Measurements from ENCODE around the gene PDZK1IP1.

Gene PDZK1IP1

GRCh38 chr1:47223921-47224675 lies 34.3 kb upstream of the PDZK1IP1 start:
- Histone ChIP-seq H3K27ac (ENCODE audit: low read depth, low read length) (no peak overlapping the region), H3K36me3 (ENCODE audit: control insufficient read depth in 5 of 5, insufficient read depth in 5 of 5, low read length in 5 of 5) (peaks cover 0 to 14% (median 0%) of the 10 kb centered on the region in 5 donors), H3K4me1 (ENCODE audit: control insufficient read depth in 5 of 5, insufficient read depth in 5 of 5, low read length in 5 of 5) (peaks cover 0 to 55% (median 20%) of the 10 kb centered on the region in 5 donors), H3K9ac (ENCODE audit: low read length in 5 of 5) (no peak overlapping the region), H3K27me3 (ENCODE audit: control insufficient read depth in 5 of 5, insufficient read depth in 4 of 5, low read length in 5 of 5) (peaks cover 47 to 69% (median 61%) of the 10 kb centered on the region in 5 donors), H3K4me3 (ENCODE audit: low read depth in 1 of 5, low read length in 5 of 5) (no peak overlapping the region), H3K9me3 (ENCODE audit: control insufficient read depth in 5 of 5, low read length in 5 of 5) (no peaks in the 10 kb centered on the region)

GRCh38 chr1:47223174-47223920 lies 33.5 kb upstream of the PDZK1IP1 start:
- no peak overlapping the region for H3K9ac ChIP-seq (ENCODE audit: low read length in 5 of 5)
- H3K9me3 ChIP-seq (ENCODE audit: control insufficient read depth in 5 of 5, low read length in 5 of 5): no peaks in the 10 kb centered on the region
- peaks cover 0 to 17% (median 0%) of the 10 kb centered on the region in 5 donors for H3K36me3 ChIP-seq (ENCODE audit: control insufficient read depth in 5 of 5, insufficient read depth in 5 of 5, low read length in 5 of 5)
- no peak overlapping the region for H3K4me3 ChIP-seq (ENCODE audit: low read depth in 1 of 5, low read length in 5 of 5)
- peaks cover 0 to 57% (median 20%) of the 10 kb centered on the region in 5 donors for H3K4me1 ChIP-seq (ENCODE audit: control insufficient read depth in 5 of 5, insufficient read depth in 5 of 5, low read length in 5 of 5)
- peaks cover 40 to 61% (median 54%) of the 10 kb centered on the region in 5 donors for H3K27me3 ChIP-seq (ENCODE audit: control insufficient read depth in 5 of 5, insufficient read depth in 4 of 5, low read length in 5 of 5)
- H3K27ac ChIP-seq (ENCODE audit: low read depth, low read length): no peak overlapping the region

- no peak overlapping the region for H3K27ac ChIP-seq (ENCODE audit: low read depth, low read length)
- H3K4me3 ChIP-seq (ENCODE audit: low read depth in 1 of 5, low read length in 5 of 5): no peak overlapping the region
These were observed 32.6 kb upstream of the PDZK1IP1 start for GRCh38 chr1:47222476-47222875.

GRCh38 chr1:47219590-47220220 lies 29.9 kb upstream of the PDZK1IP1 start:
- no peak overlapping the region for H3K4me3 ChIP-seq (ENCODE audit: low read depth in 1 of 5, low read length in 5 of 5)
- no peaks in the 10 kb centered on the region for H3K9me3 ChIP-seq (ENCODE audit: control insufficient read depth in 5 of 5, low read length in 5 of 5)
- H3K27ac ChIP-seq (ENCODE audit: low read depth, low read length): no peak overlapping the region

More at GRCh38 chr1:47222476-47222875, 32.6 kb upstream of the PDZK1IP1 start:
- Histone ChIP-seq H3K9ac (ENCODE audit: low read length in 5 of 5) (no peak overlapping the region), H3K9me3 (ENCODE audit: control insufficient read depth in 5 of 5, low read length in 5 of 5) (no peaks in the 10 kb centered on the region), H3K27me3 (ENCODE audit: control insufficient read depth in 5 of 5, insufficient read depth in 4 of 5, low read length in 5 of 5) (peaks cover 37 to 54% (median 45%) of the 10 kb centered on the region in 5 donors), H3K36me3 (ENCODE audit: control insufficient read depth in 5 of 5, insufficient read depth in 5 of 5, low read length in 5 of 5) (peaks cover 0 to 17% (median 0%) of the 10 kb centered on the region in 5 donors), H3K4me1 (ENCODE audit: control insufficient read depth in 5 of 5, insufficient read depth in 5 of 5, low read length in 5 of 5) (peaks cover 0 to 50% (median 20%) of the 10 kb centered on the region in 5 donors)

GRCh38 chr1:47219001-47219400 lies 29.2 kb upstream of the PDZK1IP1 start:
- Histone ChIP-seq H3K27me3 (ENCODE audit: control insufficient read depth in 5 of 5, insufficient read depth in 4 of 5, low read length in 5 of 5) (peaks cover 13 to 27% (median 18%) of the 10 kb centered on the region in 5 donors), H3K27ac (ENCODE audit: low read depth, low read length) (no peak overlapping the region), H3K4me1 (ENCODE audit: control insufficient read depth in 5 of 5, insufficient read depth in 5 of 5, low read length in 5 of 5) (peaks cover 0 to 42% (median 0%) of the 10 kb centered on the region in 5 donors), H3K36me3 (ENCODE audit: control insufficient read depth in 5 of 5, insufficient read depth in 5 of 5, low read length in 5 of 5) (peaks cover 0 to 17% (median 0%) of the 10 kb centered on the region in 5 donors), H3K4me3 (ENCODE audit: low read depth in 1 of 5, low read length in 5 of 5) (no peak overlapping the region), H3K9ac (ENCODE audit: low read length in 5 of 5) (no peak overlapping the region), H3K9me3 (ENCODE audit: control insufficient read depth in 5 of 5, low read length in 5 of 5) (no peaks in the 10 kb centered on the region)

More at GRCh38 chr1:47219590-47220220, 29.9 kb upstream of the PDZK1IP1 start:
- peaks cover 0 to 17% (median 0%) of the 10 kb centered on the region in 5 donors for H3K36me3 ChIP-seq (ENCODE audit: control insufficient read depth in 5 of 5, insufficient read depth in 5 of 5, low read length in 5 of 5)
- peaks cover 0 to 43% (median 1%) of the 10 kb centered on the region in 5 donors for H3K4me1 ChIP-seq (ENCODE audit: control insufficient read depth in 5 of 5, insufficient read depth in 5 of 5, low read length in 5 of 5)
- no peak overlapping the region for H3K9ac ChIP-seq (ENCODE audit: low read length in 5 of 5)
- peaks cover 19 to 34% (median 25%) of the 10 kb centered on the region in 5 donors for H3K27me3 ChIP-seq (ENCODE audit: control insufficient read depth in 5 of 5, insufficient read depth in 4 of 5, low read length in 5 of 5)

- Histone ChIP-seq H3K9ac (ENCODE audit: low read length in 5 of 5) (no peak overlapping the region), H3K9me3 (ENCODE audit: control insufficient read depth in 5 of 5, low read length in 5 of 5) (no peaks in the 10 kb centered on the region), H3K36me3 (ENCODE audit: control insufficient read depth in 5 of 5, insufficient read depth in 5 of 5, low read length in 5 of 5) (peaks cover 0 to 8% (median 0%) of the 10 kb centered on the region in 5 donors), H3K27ac (ENCODE audit: low read depth, low read length) (no peak overlapping the region), H3K4me3 (ENCODE audit: low read depth in 1 of 5, low read length in 5 of 5) (no peak overlapping the region), H3K4me1 (ENCODE audit: control insufficient read depth in 5 of 5, insufficient read depth in 5 of 5, low read length in 5 of 5) (peaks cover 3 to 50% (median 8%) of the 10 kb centered on the region in 5 donors), H3K27me3 (ENCODE audit: control insufficient read depth in 5 of 5, insufficient read depth in 4 of 5, low read length in 5 of 5) (peaks cover 0 to 4% (median 0%) of the 10 kb centered on the region in 5 donors)
These were observed 26.6 kb upstream of the PDZK1IP1 start for GRCh38 chr1:47216278-47217059.

- no peak overlapping the region for H3K9ac ChIP-seq (ENCODE audit: low read length in 5 of 5)
- H3K4me3 ChIP-seq (ENCODE audit: low read depth in 1 of 5, low read length in 5 of 5): no peak overlapping the region
- peaks cover 5 to 57% (median 13%) of the 10 kb centered on the region in 5 donors for H3K4me1 ChIP-seq (ENCODE audit: control insufficient read depth in 5 of 5, insufficient read depth in 5 of 5, low read length in 5 of 5)
- H3K9me3 ChIP-seq (ENCODE audit: control insufficient read depth in 5 of 5, low read length in 5 of 5): no peaks in the 10 kb centered on the region
- H3K27ac ChIP-seq (ENCODE audit: low read depth, low read length): no peak overlapping the region
- peaks cover 0 to 8% (median 0%) of the 10 kb centered on the region in 5 donors for H3K36me3 ChIP-seq (ENCODE audit: control insufficient read depth in 5 of 5, insufficient read depth in 5 of 5, low read length in 5 of 5)
- peaks cover 0 to 1% (median 0%) of the 10 kb centered on the region in 5 donors for H3K27me3 ChIP-seq (ENCODE audit: control insufficient read depth in 5 of 5, insufficient read depth in 4 of 5, low read length in 5 of 5)
These were observed 25.9 kb upstream of the PDZK1IP1 start for GRCh38 chr1:47215713-47216112.

GRCh38 chr1:47214549-47214948 lies 24.7 kb upstream of the PDZK1IP1 start:
- Histone ChIP-seq H3K9me3 (ENCODE audit: control insufficient read depth in 5 of 5, low read length in 5 of 5) (no peaks in the 10 kb centered on the region), H3K36me3 (ENCODE audit: control insufficient read depth in 5 of 5, insufficient read depth in 5 of 5, low read length in 5 of 5) (peaks cover 0 to 7% (median 0%) of the 10 kb centered on the region in 5 donors), H3K4me3 (ENCODE audit: low read depth in 1 of 5, low read length in 5 of 5) (no peak overlapping the region), H3K9ac (ENCODE audit: low read length in 5 of 5) (no peak overlapping the region), H3K27ac (ENCODE audit: low read depth, low read length) (no peak overlapping the region), H3K27me3 (ENCODE audit: control insufficient read depth in 5 of 5, insufficient read depth in 4 of 5, low read length in 5 of 5) (peaks cover 0 to 2% (median 0%) of the 10 kb centered on the region in 5 donors), H3K4me1 (ENCODE audit: control insufficient read depth in 5 of 5, insufficient read depth in 5 of 5, low read length in 5 of 5) (peaks cover 5 to 67% (median 13%) of the 10 kb centered on the region in 5 donors)

- Histone ChIP-seq H3K4me3 (ENCODE audit: low read depth in 1 of 5, low read length in 5 of 5) (no peak overlapping the region), H3K27ac (ENCODE audit: low read depth, low read length) (no peak overlapping the region), H3K4me1 (ENCODE audit: control insufficient read depth in 5 of 5, insufficient read depth in 5 of 5, low read length in 5 of 5) (peaks cover 5 to 62% (median 13%) of the 10 kb centered on the region in 5 donors), H3K27me3 (ENCODE audit: control insufficient read depth in 5 of 5, insufficient read depth in 4 of 5, low read length in 5 of 5) (peaks cover 0 to 11% (median 4%) of the 10 kb centered on the region in 5 donors), H3K36me3 (ENCODE audit: control insufficient read depth in 5 of 5, insufficient read depth in 5 of 5, low read length in 5 of 5) (no peaks in the 10 kb centered on the region), H3K9ac (ENCODE audit: low read length in 5 of 5) (no peak overlapping the region), H3K9me3 (ENCODE audit: control insufficient read depth in 5 of 5, low read length in 5 of 5) (no peaks in the 10 kb centered on the region)
These were observed 23.6 kb upstream of the PDZK1IP1 start for GRCh38 chr1:47213230-47213963.

Data from subcutaneous abdominal adipose tissue (tissue), 5 donors.